ENCODE measurements around the gene RASSF6.
"Not testable (repeated sequence)": the region's sequence is repeated elsewhere in the genome, so short reads cannot be mapped to it uniquely, and the experiment has no call there.

The RASSF6 gene

GRCh38 chr4:73612032-73612431 lies 8.2 kb downstream of the RASSF6 start:
- no peak for DNase-seq (ENCODE audit: low read depth)

DNA sequence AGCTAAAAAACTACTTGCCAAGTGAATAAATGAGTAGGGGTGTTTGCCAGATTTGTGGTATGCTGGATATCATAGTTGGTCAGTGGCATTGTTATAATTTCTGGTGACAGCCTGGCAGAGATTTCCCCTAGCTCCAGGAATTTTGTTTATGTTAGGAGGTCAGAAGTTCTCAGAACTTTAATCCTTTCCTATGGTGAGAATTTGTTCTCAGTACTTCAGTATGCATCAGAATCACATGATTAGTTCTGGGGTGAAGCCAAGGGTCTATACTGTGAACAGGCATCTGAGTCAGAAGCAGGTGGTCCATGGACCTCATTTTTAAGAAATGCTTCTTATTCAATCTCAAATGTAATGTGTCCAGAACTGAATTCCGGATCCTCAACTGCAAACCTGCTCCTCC lies 10.5 kb downstream of the RASSF6 start:
- no peak for DNase-seq (ENCODE audit: low read depth)

GRCh38 chr4:73608689-73609594 lies 11.3 kb downstream of the RASSF6 start:
- no peak for DNase-seq (ENCODE audit: low read depth)

GRCh38 chr4:73607375-73608033 lies 12.7 kb downstream of the RASSF6 start:
- no peak for DNase-seq (ENCODE audit: low read depth)

DNA sequence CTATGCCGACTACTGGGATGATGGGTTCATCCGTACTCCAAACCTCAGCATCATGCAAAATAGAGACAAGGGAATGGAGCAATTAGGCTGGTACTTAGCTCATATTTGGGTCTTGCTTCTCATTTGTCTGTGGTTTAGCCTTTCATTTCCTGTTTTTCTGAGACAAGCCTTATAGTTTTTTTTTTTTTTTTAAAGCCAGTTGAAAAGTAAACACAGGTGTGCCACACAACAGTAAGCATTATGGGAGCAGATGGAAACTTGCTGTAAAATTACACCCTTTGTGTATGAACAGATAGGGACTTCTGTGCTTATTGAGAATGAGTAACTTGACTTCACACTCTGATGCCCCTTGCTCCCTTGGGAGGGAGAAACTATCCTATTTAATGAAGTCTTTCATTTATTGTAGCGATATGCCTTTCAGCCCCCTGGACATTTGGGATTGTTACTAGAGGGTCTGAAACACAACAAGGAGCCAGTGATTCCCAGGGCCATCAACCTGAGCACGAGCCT lies 13.7 kb downstream of the RASSF6 start:
- no peak for DNase-seq (ENCODE audit: low read depth)

DNA sequence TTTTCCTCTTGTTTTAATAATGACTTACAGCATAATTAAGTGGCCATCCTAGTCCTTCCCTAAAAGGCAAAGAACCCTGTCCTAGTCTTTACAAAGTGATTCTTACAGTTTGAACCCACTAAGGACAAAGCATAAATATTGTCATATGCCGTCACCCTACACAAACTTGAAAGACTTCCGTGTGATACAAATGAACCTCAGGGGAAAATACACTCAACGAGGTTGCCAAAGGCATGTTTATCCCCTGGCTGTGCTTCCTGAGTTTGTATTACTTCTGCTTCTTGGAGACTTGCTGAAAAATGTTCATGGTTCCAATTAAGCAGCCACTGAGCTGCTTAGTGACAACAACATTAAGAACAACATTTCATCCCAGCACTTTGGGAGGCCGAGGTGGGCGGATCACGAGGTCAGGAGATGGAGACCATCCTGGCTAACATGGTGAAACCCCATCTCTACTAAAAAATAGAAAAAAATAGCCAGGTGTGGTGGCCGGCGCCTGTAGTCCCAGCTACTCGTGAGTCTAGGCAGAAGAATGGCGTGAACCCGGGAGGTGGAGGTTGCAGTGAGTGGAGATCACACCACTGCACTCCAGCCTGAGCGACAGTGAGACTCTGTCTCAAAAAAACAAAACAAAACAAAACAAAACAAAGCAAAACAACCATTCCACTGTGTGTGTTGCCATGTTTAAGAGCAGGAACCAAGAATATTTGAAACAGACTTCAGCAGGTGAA lies 16.2 kb downstream of the RASSF6 start:
- DNase-seq (ENCODE audit: low read depth), result no peak

DNA sequence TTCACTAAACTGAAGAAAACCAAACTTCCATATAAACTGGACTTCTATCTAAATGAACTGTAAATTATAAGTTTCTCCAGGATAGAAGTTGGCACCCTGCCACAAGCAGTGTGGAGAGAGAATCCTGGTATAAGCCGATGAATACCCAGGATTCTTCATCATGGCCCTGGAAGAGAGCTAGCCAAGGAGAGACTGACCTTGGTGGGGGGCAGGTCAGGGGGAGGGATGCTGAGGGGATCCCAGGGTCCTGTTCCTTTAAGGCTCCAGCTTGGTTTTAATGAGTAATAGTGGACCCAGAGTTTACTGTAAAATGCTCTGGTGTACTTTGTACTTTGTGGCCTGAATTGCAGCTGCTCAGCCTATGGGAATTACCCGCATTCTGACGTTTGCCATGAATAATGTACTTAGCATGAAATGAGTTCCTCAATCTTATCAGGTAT lies 16.9 kb downstream of the RASSF6 start:
- no peak for DNase-seq (ENCODE audit: low read depth)

GRCh38 chr4:73600954-73601353 lies 19.3 kb downstream of the RASSF6 start:
- no peak for DNase-seq (ENCODE audit: low read depth)

DNA sequence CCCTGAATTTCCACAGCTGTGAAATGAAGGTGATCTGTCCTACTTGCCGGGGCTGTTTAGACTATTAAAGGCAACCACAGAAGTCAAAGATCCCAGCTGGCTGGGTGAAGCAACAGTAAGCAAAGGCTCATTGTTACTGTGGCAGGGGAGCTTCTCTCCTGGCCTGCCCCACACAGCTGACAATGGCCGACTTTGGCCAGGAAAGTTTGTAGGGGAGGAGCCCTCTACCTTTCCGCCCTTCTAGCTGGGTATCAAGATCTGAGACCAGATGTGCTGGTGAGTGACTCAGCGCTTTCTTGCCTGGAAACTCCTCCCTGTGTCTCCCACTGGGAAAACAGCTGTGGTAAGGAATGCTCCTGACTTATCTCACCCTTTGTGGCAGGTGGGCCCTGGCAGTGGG lies 21.1 kb downstream of the RASSF6 start:
- DNase-seq (ENCODE audit: low read depth), result no peak

DNA sequence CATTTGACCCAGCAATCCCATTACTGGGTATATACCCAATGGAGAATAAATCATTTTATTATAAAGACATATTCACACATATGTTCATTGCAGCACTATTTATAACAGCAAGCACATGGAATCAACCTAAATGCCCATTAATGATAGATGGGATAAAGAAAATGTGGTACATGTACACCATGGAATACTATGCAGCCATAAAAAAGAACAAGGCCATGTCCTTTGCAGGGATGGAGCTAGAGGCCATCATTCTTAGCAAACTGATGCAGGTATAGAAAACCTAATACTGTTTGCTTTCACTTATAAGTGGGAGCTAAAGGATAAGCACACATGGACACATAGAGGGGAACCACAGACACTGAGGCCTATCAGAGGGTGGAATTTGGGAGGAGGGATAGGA lies 22.6 kb downstream of the RASSF6 start:
- DNase-seq (ENCODE audit: low read depth), result no peak

- not testable (repeated sequence) for DNase-seq (ENCODE audit: low read depth)
These were observed 23.1 kb downstream of the RASSF6 start for GRCh38 chr4:73597183-73597582.

GRCh38 chr4:73596001-73596400 lies 24.2 kb downstream of the RASSF6 start:
- no peak for DNase-seq (ENCODE audit: low read depth)

DNA sequence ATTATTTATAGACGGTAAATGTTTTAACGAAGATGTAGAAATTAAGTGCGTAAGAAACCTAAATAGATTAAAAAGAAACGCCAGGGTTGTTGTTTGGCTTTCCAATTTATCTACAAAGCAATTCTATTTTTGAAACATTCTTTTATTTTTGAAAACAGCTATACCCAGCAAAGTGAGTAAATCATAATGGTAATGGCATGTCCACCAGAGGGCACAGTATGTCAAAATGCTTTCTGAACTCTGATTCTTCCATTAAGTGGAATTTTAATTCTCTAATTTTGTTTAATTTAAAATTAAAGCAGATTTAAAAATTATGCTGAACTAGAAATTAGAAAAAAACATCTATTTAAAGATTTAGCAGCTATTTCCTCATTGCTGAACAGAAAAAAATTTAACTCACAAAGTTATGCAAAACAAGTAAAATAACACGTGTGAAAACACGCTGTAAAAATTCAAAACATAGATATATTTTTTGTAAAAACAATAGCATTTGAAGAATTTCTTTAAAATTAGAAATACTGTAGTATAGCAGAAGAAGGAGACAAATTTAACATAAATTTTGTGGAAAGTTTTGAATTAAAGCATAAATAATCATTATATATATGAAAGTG lies 26.5 kb downstream of the RASSF6 start:
- DNase-seq (ENCODE audit: low read depth), result no peak

DNA sequence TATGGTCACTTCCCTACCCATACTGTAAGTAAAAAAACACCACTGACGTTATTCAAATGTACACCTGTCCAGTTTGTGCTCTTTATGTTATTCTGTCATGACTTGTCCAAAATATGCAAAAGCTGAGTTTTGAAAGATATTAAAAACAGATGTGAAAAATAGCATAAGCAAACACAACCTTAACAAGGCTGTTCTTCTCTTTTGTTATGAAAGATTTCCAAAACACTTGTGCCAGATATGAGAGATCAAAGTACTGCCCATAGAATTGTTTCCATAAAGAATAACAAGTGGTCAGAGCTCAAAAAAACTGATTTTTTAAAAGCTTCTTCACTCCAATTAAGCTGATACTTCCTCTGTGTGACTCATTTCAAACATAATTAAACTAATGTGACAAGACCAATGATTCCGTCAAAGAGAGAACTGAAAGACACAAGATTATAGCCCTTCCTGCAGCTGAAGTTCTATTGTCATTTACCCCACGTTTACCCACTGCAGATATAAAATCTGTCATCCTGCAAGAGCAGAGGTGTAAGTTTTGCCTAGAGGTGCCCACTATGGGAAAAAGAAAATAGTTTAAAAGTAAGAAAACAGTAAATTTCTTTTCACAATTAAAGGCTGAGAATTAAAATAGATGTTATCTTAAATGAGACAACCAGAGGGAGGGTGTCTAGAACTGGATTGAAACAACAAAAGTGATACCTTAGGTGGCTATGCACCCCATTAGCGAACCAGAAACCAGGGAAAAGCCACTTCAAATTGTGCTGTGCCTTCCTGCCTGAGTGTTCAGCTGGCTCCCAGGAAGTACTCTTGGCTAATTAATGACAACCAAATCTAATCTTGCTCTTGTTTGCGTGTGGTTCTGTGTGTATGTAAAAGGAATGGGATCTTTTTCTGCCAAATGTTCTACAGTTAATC lies 30.1 kb downstream of the RASSF6 start:
- DNase-seq (ENCODE audit: low read depth), result no peak

- no peak for DNase-seq (ENCODE audit: low read depth)
These were observed 30.9 kb downstream of the RASSF6 start for GRCh38 chr4:73589261-73589847.

DNA sequence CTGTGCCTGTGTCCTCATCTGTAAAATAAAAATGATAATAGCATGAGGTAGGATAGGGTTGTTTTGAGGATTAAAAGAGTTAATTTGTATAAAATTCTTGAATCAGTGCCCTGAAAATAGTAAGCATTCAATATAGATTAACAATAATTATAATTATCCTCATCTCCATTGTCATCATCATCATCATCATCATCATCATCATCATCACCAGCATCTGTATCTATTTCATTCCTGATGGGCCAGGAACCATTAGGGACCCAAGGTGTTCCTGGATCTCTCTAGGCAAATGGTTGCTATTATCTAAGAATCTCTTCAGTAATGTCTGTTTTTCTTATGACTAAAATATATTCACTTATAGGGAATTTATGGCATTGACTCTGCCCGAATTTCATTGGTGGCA lies 31.6 kb downstream of the RASSF6 start:
- no peak for DNase-seq (ENCODE audit: low read depth)

DNA sequence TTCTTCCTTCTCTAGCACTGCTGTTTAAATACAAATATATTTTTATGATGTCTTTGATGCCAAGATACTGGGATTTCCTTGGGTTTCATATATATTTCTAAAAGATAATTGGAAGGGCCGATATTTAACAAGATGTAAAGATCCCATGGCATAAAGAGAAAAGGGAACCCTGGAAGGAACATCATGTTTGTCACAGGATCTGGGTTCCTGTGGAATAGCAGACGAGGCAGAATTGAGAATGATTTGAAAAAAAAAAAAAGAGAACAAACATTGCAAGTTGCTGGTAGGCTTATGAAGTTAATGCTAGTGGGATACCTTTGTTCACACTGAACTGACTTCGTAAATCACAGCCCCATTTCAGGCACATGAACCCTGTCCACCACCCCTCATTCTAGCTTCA lies 33.6 kb downstream of the RASSF6 start:
- DNase-seq (ENCODE audit: low read depth), result no peak

DNA sequence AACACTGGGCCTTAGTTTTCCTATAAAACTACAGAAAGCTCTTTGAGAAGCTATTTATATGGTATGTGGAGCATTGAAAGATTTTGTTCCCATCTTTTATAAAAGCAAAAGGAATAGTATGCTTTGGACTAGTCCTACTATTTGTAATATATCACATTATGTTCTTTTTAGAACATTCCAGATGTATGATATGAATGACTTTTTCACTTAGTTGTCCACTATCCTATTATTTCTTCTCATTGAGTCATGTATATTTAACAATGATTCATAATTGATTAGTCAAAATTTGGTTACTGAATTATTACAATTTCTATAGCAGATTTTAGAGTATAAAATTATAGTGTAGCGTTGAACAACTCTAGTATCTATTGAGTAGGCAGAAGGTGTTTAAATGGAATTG lies 34.2 kb downstream of the RASSF6 start:
- DNase-seq (ENCODE audit: low read depth), result no peak

DNA sequence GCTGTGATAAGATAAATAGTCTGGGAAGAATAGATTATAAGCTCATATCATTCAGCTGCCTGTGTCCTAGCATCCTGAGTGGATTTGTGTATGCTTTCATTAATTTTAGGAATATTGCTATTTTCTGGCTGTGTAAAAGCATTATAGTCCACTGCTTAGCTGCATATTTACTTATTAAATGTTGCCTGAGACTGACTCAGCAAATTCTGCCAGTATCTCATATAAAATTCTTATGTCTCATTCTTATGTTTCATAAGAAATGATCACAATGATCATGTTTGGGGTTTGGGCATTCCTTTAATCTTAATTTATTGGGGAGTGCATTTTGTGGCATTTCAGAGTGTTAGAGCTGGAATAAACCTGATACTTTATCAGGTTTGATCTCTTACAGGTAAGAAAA lies 34.9 kb downstream of the RASSF6 start:
- no peak for DNase-seq (ENCODE audit: low read depth)

DNA sequence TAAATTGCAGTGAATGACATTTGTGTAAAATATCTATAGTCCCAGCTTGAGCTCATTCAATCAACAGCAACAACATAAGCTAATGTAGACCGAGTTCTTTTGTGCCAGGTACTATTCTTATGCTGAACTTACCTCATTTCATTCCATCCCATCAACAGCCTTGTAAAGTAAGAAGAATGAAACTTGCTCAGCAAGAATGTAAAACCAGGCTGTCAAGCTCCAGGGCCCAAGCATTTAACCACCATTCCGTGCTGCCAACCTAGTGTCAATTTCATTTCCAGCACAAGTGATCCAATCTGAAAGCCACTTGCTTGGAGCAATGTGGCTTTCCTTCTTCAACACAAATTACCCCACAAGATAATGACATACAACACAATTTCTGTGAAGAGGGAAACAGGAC lies 36.6 kb downstream of the RASSF6 start:
- DNase-seq (ENCODE audit: low read depth), result no peak

- no peak for DNase-seq (ENCODE audit: low read depth)
These were observed 42.9 kb downstream of the RASSF6 start for GRCh38 chr4:73577371-73577770.

All from stimulated activated CD8-positive, alpha-beta memory T cell treated with anti-CD3 and anti-CD28 coated beads, Interleukin-15, amount 100 ng/mL, for 24 hours (primary cell).